GM18861 (cell line): ENCODE results near the gene MTNR1A.

Experiments used
- ATAC-seq: cut with Tn5 transposase; IDR thresholded peaks from one replicate; pipeline ENCODE4 v1.9.1; 2021; ENCODE audit not compliant: unreplicated experiment

The MTNR1A gene

DNA sequence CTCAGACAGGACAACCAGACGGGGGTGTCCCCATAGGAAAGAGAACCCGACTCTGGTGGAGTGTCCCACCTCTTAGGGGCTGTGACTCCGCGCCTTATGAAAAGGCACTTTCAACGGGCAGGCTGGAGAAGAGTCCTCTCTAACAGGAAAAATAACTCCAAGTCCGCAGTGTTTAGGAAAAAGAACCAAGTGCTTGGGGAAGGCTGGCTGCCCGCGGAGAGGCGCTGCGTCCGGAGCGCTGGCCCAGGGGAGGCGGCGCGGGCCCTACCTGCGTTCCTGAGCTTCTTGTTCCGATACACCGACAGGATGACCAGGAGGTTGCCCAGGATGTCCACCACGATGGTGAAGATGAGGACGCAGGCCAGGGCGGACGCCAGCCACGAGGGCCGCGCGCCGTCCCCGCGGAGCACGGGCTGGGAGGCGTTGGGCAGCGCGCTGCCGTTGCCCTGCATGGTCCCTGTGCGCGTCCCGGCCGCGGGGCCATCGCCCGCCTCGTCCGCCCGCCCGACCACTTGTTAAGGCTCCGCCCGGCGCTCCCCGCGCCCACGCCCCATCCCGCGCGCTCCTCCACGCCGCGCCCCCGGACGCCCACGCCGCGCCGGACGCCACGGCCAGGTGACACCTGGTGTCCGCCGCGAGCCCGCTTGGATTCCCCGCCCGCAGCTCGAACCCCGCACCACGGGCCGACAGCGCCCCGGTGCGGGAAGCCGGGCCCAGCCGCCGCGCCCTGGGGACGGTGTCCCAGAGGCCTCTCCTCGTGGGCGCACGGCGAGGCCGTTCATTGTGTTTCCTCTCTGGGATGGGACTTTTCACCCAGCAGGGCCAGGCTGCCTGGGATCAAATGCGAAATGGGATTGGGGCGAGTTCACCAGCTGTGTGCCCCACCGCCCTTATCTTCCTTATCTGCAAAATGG, at the start of gene MTNR1A:
TSS of gene MTNR1A (minus strand) at position 654 of the 914 bp plus-strand sequence. CDS start at position 452, 202 bp downstream.
- no peak for ATAC-seq

DNA sequence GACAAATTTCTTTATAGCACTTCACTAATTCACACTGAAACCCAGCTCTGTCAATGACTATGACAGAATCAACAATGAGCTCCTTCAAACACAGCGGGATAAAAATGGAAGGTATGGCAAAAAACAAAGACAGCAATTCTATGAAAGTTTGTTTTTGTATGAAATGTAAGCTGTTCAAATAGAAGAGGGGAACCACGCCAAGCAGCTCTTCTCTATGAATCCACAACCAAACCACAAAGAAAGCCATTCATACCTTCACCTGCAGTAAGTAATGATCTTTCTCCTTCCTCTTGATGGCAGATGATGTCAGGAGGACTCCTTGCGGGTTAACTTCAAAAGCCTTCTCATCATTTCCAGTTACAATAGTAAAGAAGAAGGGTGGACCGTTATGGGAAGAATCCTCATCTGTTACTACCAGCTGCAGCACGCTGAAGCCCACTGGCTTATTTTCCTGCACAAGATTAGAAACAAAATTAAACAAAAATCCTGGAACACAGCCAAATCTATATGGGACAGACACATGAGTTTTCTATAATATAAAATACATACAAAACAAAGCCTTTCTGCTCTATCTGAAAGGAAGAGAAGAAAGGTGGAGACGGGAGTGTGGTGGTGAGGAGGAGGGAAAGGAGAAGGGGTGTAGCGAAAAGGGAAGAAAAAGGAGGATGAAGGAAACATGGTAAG, 48.9 kb upstream of the MTNR1A start:
- no peak for ATAC-seq

DNA sequence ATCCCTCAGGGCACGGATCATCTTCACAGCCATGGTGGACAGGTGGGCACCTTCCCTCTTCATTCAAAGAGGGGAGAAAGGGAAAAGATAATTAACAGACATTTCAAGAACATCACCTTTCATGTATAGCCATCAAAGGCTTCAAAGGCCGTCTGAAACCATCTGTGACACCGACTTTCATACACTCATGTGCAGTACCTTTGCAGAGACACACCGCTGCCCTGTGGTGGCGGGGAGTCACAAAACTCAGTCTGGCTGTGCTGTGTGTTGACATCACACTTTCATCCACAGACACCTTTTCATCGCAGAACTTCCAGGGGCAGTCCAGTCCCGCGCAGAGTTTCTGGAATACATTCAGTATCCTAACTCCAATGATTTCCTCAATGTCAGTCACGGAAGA, 47.6 kb upstream of the MTNR1A start:
- ATAC-seq, result no peak

DNA sequence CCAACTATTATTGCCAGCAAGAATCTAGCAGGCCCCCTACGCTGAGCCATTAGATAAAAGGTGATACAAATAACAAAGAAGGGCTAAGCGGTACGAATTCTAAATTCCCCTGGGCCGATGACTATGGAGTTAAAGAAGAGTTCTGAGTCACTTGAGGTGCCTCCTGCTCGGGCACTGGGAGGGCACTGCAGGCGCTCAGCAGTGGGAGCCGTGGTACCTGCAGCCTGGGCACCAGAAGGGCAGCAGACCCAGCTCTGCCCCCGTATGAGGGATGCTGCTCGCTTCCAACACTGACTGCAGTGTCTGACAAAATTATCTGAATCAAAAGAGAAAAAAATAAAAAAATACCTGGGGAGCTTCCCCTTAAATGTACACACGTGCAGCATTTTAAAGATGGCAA, 44.1 kb upstream of the MTNR1A start:
- no peak for ATAC-seq

DNA sequence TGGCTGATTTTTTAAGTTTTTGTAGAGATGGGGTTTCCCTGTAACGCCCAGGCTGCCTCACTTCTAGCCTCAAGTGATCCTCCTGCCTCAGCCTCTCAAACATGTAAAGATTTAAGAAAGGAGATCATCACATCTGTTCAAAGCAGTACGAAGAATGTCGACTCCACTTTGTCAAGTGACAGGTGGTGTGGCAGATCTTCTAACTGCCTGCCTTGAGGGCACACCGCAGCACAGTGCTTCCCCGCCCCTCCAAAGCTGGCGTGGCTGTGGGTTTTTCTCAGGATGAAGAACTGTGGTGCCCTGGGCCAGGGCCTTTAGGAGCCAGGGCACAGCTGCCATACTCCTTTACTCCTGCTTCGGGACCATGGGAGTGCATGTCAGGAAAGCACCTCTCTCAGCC, 43.3 kb upstream of the MTNR1A start:
- ATAC-seq, result no peak

DNA sequence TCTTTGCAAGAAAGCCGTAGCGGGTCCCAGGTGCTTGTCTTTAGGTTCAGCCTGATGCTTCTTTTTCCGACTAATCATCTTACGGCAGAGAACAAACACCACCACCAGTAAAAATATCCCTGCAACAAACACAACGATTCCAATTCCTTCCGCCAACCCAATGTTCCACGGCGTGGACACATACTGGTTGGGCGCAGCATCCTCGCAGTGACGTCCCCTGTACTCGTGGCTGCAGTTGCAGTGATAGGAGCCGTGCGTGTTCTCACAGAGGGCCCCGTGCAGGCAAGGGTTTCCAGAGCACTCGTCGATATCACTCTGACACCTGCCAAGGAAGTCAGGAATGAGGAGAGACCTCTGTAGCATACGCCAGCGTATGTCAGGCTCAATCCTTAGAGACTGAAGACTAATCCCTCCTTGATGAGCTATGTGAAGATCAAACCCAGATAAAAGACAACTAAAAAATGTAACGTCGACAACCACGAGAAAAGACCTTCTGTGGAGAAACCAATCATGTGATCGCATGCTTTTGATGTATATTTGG, 41.6 kb upstream of the MTNR1A start:
- ATAC-seq, result no peak

DNA sequence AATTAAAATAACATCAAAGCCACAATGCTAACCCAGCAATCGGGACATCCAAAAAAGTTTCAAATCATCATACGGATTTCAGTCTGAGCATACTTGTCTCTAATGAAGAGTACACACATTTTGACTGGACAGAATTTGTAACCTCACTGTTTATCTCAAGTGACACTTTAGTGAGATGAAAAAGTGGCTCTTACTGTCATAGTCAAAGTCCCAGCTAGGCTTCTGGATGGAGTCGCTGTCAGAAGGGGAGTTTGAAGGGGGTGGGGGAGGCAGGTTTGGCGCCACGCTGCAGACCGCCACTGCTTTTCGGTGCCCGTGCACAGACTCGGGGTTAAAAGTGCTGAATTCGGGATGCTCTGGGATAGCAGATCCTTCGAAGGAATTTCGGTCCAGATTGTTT, 41.0 kb upstream of the MTNR1A start:
- ATAC-seq, result no peak

DNA sequence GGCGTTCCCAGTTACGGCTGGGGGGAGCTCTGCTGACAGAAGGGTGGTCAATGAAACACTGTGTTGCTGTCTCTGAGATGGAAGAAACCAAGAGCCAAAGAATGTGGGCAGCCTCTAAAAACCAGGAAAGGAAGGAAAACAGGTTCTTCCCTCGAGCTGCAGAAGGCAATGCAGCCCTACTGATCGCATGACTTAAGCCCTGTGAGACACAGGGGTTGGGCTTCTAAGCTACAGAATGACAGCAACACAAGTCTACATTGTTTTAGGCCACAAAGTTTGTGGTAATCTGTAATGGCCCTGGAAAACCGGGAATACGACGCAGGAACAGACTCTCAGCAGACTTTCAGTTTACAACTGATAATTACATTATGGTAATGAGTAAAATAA, 38.2 kb upstream of the MTNR1A start:
- no peak for ATAC-seq

DNA sequence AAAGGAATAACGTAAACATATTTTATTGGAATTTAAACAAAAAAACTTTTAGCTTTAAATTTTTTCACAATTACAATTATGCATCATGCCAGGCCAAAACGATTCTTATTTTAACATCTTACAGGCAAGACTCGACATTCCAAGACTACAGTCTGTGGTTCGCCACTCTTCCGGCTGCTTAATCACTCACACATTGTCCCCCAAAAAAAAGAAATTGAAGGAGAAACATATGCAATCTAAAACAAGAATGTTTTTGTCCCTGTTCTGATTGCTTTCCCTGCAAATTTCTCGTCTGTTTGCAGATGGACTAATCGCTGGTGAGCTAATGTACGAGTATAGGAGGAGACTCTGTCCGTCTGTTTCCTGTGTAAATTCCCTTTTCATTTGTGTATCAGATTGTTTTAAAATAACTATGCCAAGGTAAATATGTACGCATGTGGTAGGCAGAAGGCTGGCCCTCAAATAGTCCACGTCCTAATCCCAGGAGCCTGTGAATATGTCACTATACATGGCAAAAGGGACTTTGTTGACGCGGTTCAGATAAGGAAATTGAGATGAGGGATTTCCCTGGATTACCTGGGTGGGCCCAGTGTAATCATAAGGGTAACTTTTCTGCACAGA, 37.7 kb upstream of the MTNR1A start:
- ATAC-seq, result no peak

DNA sequence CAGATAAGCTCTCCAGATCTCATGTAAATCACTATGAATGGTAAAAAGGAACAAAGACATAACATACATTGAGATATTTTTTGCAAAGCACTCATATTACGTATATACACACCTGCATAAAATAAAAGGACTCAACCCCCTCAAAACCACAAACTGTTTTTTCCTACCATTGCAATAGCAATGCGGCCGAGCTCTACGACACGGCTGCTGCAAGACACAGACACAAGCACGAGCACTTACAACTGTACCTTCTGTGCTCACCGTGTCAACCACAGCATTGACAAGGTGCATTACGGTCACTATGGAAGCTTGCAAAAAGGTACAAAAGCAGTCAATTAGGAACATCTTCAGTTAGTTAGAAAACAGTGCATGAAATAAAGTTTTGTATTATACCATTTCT, 37.1 kb upstream of the MTNR1A start:
- no peak for ATAC-seq

DNA sequence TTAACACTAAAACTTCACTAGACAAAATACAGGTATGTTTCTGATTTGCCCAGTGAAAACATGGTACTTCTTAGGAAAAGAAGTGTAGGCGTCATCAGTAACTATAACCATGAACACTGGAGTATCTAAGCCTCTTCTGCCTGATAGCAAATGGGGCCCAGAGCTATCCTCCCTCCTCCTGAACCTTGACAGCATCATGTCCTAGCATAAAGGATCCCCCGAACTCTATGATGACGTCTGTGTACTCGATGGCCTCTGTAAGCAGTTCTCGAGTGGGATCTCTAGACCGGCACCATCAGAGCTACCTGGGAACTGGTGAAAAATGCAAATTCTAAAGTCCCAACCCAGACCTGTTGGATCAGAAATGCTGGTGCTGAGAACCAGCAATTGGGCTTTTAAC, 36.3 kb upstream of the MTNR1A start:
- no peak for ATAC-seq

DNA sequence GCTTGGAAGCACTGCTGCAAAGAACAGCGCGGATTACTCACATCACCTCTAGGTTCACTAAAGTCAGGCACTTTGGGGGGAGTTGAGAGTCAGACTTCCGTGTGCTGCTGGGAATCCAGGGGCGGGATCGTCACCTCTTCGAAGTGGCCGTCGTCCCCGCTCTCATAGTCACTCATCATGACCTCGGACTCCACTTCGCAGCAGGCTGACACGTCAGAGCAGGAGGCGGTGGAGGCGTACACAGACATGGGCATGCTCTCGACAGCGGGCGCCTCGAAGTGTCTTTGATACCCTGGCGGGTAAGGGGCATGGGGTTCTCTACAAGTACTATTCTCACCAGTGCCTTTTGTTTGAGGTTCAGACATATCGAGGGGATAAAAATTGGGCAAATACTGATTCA, 33.1 kb upstream of the MTNR1A start:
- no peak for ATAC-seq

DNA sequence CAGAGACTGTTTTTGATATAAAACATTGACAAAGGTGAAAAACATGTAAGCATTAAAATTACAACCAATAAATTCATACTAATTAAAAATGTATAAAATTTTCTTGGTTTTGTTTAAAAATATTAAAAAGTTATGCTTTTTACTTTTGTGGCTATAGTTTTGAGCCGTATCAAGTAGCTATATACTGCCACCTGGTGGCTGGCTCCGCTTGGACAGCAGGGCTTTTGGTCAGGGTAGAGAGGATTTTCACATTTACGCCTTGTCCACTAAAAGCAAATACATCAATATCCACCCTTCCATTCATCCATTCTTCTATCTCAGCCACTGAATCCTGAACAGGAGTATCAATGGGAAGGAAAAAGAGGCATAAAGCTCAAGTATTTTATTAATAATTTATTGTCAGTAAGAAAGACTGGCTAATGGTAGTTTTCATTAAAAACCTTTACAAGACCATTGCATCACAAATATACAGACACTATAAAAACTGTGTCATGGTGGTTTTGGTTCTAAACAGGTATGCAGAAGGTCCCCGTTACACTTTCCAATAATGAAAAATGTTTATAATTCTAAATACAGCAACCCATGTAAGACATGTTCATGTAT, 32.1 kb upstream of the MTNR1A start:
- ATAC-seq, result peak; percentile 75

DNA sequence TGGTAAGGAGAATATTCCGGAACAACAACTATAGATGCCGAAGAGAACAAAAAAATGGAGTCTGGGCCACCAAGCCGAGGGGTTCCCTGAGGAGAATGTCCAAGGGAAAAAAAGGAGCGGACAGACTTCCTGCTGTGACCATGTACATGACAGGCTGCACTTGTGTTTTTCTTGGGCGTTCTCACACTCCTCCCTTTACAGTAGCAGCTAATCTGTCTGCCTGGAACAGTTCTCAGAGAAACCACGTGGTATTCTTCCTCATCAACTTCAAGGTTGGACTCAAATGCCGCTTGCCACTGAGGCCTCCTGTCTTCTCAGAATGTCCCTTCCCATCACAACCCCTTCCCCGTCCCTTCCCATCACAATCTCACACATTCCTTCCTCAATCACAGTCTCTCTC, 30.8 kb upstream of the MTNR1A start:
- no peak for ATAC-seq

DNA sequence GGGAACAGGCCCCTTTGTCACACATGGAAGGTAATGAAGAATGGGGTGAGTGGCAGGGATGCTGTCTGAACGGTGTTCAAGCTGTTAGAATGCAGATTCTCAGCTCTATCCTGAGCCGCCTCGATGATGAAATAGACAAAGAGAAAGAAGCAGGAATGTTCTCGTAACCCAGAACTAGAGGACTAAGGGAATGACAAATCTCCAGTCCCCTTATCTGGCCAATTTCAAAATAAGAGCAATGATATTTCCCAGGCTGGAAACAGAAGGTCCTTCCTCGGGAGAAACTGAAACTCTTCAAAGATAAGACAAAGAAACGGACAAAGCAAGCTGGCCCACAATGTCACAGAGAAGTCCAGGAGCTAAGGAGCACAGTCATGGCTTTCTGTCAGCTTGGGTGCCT, 29.5 kb upstream of the MTNR1A start:
- no peak for ATAC-seq

DNA sequence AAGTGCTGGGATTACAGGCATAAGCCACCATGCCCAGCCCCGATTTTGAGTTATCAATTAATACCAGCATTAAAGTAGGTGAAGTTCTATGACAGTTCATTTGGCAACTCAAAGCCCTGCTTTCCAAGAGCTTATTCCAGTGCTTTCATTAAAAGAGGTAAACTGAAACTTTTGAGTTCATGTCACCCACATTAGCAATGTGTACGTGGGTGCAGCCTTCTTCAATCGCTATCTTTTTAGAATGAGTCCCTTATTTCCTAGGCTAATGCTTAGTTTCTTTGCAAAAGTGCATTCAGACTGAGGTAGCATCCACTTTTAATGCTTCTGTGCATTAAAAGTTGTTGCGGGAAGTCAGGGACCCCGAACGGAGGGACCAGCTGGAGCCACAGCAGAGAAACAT, 26.1 kb upstream of the MTNR1A start:
- ATAC-seq, result no peak

DNA sequence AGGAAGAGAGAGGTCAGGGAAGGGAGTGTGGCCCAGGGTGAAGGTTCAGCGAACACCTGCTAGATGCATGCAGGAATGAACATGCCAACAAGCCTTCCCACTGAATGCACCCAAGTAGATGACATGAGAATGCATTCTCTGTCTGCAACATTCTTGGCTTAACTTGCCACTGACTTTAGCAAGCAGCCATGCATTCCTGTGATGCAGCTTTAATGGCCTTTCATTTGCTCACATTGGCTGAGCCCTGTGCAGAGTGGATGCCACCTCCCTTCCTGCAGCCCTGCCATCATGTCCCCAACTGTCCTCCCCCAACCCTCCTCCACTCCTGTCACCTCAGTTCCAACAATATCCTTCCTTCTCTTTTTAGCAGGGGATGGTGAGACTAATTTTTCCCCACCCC, 25.3 kb upstream of the MTNR1A start:
- ATAC-seq, result no peak

DNA sequence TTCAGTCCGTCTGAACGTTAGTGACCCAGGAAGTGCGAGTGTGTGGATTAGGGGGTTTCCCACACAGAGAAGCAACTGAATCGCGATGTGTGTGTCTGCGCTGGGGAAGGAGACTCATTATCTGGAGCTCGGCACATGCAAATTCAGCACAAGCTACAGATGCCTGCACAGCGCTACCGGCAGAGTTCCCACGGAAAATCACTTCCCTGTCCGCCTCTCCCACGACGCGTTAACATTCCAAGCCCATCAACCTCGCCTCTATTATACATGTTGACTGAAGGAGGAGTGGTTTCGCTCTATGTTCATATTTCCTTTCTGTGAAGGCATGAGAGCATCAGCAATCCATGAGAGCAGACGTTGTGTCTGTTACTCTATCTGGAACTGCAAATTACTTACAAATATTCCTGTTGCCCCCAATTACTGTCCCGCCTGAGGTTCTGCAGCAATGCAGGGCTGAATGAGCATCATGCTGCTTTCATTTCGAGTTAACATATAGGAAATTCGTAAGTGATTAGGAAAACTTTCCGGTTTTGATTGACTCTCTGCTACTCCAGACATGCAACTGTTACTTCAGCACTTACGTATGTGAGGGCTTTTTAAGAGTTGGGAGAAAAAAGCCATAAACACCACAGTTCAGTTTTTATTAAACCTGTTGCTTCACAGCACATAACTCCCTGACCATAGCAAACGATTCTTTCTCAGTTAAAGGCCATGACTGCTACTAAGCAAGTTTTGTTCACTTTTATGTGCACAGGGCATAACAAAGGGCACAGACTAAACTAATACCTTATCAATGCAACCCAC, 15.0 kb upstream of the MTNR1A start:
- ATAC-seq, result no peak

DNA sequence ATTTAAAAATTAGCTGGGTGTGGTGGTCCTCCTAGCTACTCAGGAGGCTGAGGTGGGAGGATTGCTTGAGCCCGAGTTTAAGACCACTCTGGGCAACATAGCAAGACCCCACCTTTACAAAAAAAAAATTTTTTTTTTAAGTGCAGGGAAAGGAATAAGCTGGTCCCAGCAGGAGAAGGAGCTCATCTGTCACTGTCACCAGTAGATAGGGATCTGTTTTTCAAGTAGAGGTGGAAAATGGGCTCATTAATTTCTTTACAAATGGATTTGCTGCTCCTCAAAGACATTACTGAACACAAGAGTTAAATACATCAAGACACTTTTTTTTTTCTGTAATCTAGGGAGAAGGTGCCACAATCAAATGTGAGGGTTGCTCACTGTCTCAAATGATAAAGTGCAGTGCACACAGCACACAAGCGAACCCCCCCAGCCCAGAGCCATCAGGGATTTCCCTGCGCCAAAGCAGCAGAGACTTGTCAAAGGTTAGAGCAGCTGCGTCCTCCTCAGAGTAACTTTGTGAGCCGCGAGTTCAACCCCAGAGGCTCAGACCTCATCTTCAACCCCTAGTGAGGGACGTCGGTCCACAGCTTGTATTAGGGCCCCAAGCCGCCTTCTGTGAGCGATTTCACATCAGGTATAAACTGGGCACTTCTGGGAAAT, 14.3 kb upstream of the MTNR1A start:
- no peak for ATAC-seq

DNA sequence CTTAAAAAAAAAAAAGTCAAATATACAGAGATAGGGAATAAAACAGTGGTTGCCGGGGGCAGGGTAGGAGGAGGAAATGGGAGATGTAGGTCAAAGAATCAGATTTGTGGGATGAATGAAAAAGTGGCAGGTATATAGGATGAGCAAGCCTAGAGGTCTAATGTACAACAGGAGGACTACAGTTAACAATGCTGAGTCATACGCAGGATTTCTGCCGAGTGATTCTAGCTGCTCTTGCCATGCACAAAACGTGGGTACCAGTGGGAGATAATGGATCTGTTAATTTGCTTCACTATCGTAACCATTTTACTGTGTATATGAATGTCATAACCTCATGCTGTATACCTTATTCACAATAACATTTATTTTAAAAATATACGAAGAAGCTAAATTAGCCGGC, 10.7 kb upstream of the MTNR1A start:
- no peak for ATAC-seq
